ENCODE measurements around the gene C5orf46. TPM values are rescaled to one million over a fixed set of nuclear protein-coding genes. Genes with fewer than 3 reads are reported as not detected.

C5orf46 gene
- total and polyA plus RNA-seq, 2 of the 13 experiments (the other 11 are each of a cell fraction or from before 2014, with no cell fraction given), result not detected

GRCh38 chr5:147918899-147919298 lies 12.6 kb upstream of the C5orf46 start:
- no peak overlapping the region for H2AFZ ChIP-seq (ENCODE audit: low read length)
- no peaks in the 10 kb centered on the region for H3K79me2 ChIP-seq (ENCODE audit: insufficient read depth, low read length)
- no peak overlapping the region for H3K9ac ChIP-seq (ENCODE audit: insufficient read depth, low read depth, low read length)
- no TSS peak for BruUV-seq (replicated peaks)
- TF ChIP-seq POGZ (CRISPR knock-in tag; IDR thresholded peaks at IDR 0.05) (no peak), ZHX1 (CRISPR knock-in tag; IDR thresholded peaks at IDR 0.05; ENCODE audit: low read depth) (no peak), U2AF2 (IDR thresholded peaks at IDR 0.05; ENCODE audit: low read depth, low read length) (no peak), CC2D1A (CRISPR knock-in tag; IDR thresholded peaks at IDR 0.05) (no peak), ATF5 (CRISPR knock-in tag; IDR thresholded peaks at IDR 0.05; ENCODE audit: low read depth) (no peak), ZNF646 (CRISPR knock-in tag; IDR thresholded peaks at IDR 0.05) (no peak), MTA3 (CRISPR knock-in tag; IDR thresholded peaks at IDR 0.05) (no peak), GZF1 (CRISPR knock-in tag; IDR thresholded peaks at IDR 0.05) (no peak), ZNF205 (CRISPR knock-in tag; IDR thresholded peaks at IDR 0.05) (no peak), PBX2 (CRISPR knock-in tag; IDR thresholded peaks at IDR 0.05) (no peak), ZNF605 (CRISPR knock-in tag; IDR thresholded peaks at IDR 0.05) (no peak), ZNF530 (CRISPR knock-in tag; IDR thresholded peaks at IDR 0.05; ENCODE audit: low read depth) (no peak), ZNF276 (CRISPR knock-in tag; IDR thresholded peaks at IDR 0.05; ENCODE audit: low read depth) (no peak)
- WGBS (ENCODE audit: low lambda C conversion rate), result 30% methylated on average over 3 of the region's 3 CpGs
- no peaks in the 10 kb centered on the region for H4K20me1 ChIP-seq (ENCODE audit: insufficient read depth, low read length)
- intact Hi-C loops (cut with micrococcal nuclease; ENCODE audit: unreplicated experiment) (no loop called here), in situ Hi-C loops (cut with HindIII; ENCODE audit: extremely low pct_ligation_motif_present, low pct_unique_long_range_greater_than_20kb) (no loop called here)
- H3K4me2 ChIP-seq (ENCODE audit: low read depth, low read length), result no peak overlapping the region
- H3K9me3 ChIP-seq (ENCODE audit: low read length), result no peaks in the 10 kb centered on the region
- no peak overlapping the region for H3K4me3 ChIP-seq (replicated peaks in 1 of 3; ENCODE audit: insufficient read depth in 1 of 3, low read depth in 2 of 3, low read length in 3 of 3)
- no peaks in the 10 kb centered on the region for H3K27me3 ChIP-seq (ENCODE audit: control insufficient read depth in 1 of 2, insufficient read depth in 2 of 2, low read length in 2 of 2)
- H3K36me3 ChIP-seq (replicated peaks in 1 of 2; ENCODE audit: control insufficient read depth in 1 of 2, insufficient read depth in 2 of 2, low read length in 2 of 2), result no peaks in the 10 kb centered on the region
- ATAC-seq, result no peak
- ChIA-PET POLR2A (no interaction called here), CTCF (ENCODE audit: low intra/inter-chr PET ratio, low total read pairs) (no interaction called here)
- H3K4me1 ChIP-seq (ENCODE audit: insufficient read depth, low read length), result no peaks in the 10 kb centered on the region
- DNase-seq (ENCODE audit: low spot score), result no peak
- H3K27ac ChIP-seq (ENCODE audit: extremely low read length, insufficient read depth, low read length), result no peak overlapping the region
- no peak for FAIRE-seq

Measured in HepG2 (cell line).